HEK293 (cell line): ENCODE results near the gene RRP9.
"Not testable (repeated sequence)": the region's sequence is repeated elsewhere in the genome, so short reads cannot be mapped to it uniquely, and the experiment has no call there.

Experiments
- CTCF ChIP-seq: fragments of 450-650 bp; formaldehyde crosslinking; IDR thresholded peaks from 2 replicates; pipeline ENCODE4 v1.5.1; 2016; ENCODE audit warnings: missing biosample characterization, missing genetic modification characterization
- PRDM2 ChIP-seq: fragments of 450-650 bp; formaldehyde crosslinking; IDR thresholded peaks from 2 replicates; pipeline ENCODE4 v1.5.1; 2016; ENCODE audit warnings: missing biosample characterization, missing genetic modification characterization, borderline replicate concordance
- ZNF521 ChIP-seq: fragments of 450-650 bp; formaldehyde crosslinking; IDR thresholded peaks from 2 replicates; pipeline ENCODE4 v1.5.1; 2017; ENCODE audit warnings: missing biosample characterization, mild to moderate bottlenecking, missing genetic modification characterization
- ZNF585B ChIP-seq: fragments of 450-650 bp; formaldehyde crosslinking; IDR thresholded peaks from 2 replicates; pipeline ENCODE4 v1.5.1; 2016; ENCODE audit warnings: missing biosample characterization, missing genetic modification characterization

- TF ChIP-seq ZNF521 (tag by site-specific recombination); ZNF585B; CTCF (tag by site-specific recombination); PRDM2: not testable (repeated sequence)
Observed at GRCh38 chr3:51990501-51990971, 48.8 kb upstream of the RRP9 start.
